IMR-90 (cell line): ENCODE measurements around the gene PLXNA3. TPM values are rescaled to one million over a fixed set of nuclear protein-coding genes. Genes with fewer than 3 reads are reported as not detected.
"Not testable (repeated sequence)": the region's sequence is repeated elsewhere in the genome, so short reads cannot be mapped to it uniquely, and the experiment has no call there.

Experiments
- ATAC-seq: fragments of 200-7000 bp; cut with Tn5 transposase; 2 replicates; pipeline ENCODE4 v1.9.1; 2020; ENCODE audit warnings: low read depth, mild to moderate bottlenecking, moderate library complexity
- BruUV-seq: library from RNA; stranded (reverse); fragments of 400-500 nt; replicated peaks from 2 replicates; lab custom pipeline; 2021; lab: Mats Ljungman, UMichigan
- CTCF ChIA-PET: fragments of 300-600 bp; formaldehyde crosslinking; extraction: SDS; loops from one replicate; lab custom pipeline; 2021; ENCODE audit warnings: antibody characterized with exemption; lab: Yijun Ruan, JAX
- POLR2A ChIA-PET: fragments of 300-600 bp; sonication (Branson Sonifier 250); formaldehyde crosslinking; loops from one replicate; lab custom pipeline; 2022; ENCODE audit warnings: antibody characterized with exemption; ENCODE audit not compliant: unreplicated experiment; lab: Charles Lee
- DNase-seq: peaks from one replicate; pipeline ENCODE4 v3.0.0; 2013
- H2AFZ ChIP-seq: replicated peaks from 2 replicates; pipeline ENCODE3; 2013; ENCODE audit warnings: low read length, mild to moderate bottlenecking; ENCODE audit not compliant: poor library complexity
- H2AK5ac ChIP-seq: 2 replicates; pipeline ENCODE4 v1.6.1; 2013; ENCODE audit warnings: low read depth, low read length, inconsistent platforms
- H2AK9ac ChIP-seq: replicated peaks from 2 replicates; pipeline ENCODE3; 2013; ENCODE audit warnings: mild to moderate bottlenecking, low read depth, low read length, moderate library complexity; ENCODE audit not compliant: poor library complexity
- H2BK120ac ChIP-seq: 2 replicates; pipeline ENCODE4 v1.6.1; 2013; ENCODE audit warnings: low read depth, low read length, inconsistent platforms
- H2BK15ac ChIP-seq: 3 replicates; pipeline ENCODE4 v1.6.1; 2013; ENCODE audit warnings: low read depth, low read length, inconsistent platforms
- H2BK20ac ChIP-seq: 2 replicates; pipeline ENCODE4 v1.6.1; 2013; ENCODE audit warnings: low read depth, mild to moderate bottlenecking, inconsistent platforms, low read length, moderate library complexity
- H2BK5ac ChIP-seq: 2 replicates; pipeline ENCODE4 v1.6.1; 2013; ENCODE audit warnings: mild to moderate bottlenecking, low read depth, low read length, inconsistent platforms; ENCODE audit not compliant: poor library complexity, severe bottlenecking
- H3K14ac ChIP-seq: replicated peaks from 2 replicates; pipeline ENCODE4 v1.6.1; 2013; ENCODE audit warnings: low read depth, low read length, inconsistent platforms
- H3K18ac ChIP-seq: 2 replicates; pipeline ENCODE4 v1.6.1; 2013; ENCODE audit warnings: low read depth, low read length, control low read depth
- H3K23ac ChIP-seq: 2 replicates; pipeline ENCODE4 v1.6.1; 2013; ENCODE audit warnings: low read depth, low read length, inconsistent platforms
- H3K27ac ChIP-seq: 2 replicates; pipeline ENCODE4 v1.5.1; 2013; ENCODE audit warnings: mild to moderate bottlenecking, control low read depth, low read length; ENCODE audit not compliant: insufficient read depth
- H3K27me3 ChIP-seq: 2 replicates; pipeline ENCODE4 v1.6.1; 2013; ENCODE audit warnings: low read length; ENCODE audit not compliant: control insufficient read depth, insufficient read depth
- H3K36me3 ChIP-seq: 2 replicates; pipeline ENCODE4 v1.6.1; 2013; ENCODE audit warnings: low read length, mixed read lengths; ENCODE audit not compliant: control insufficient read depth, insufficient read depth
- H3K4ac ChIP-seq: 2 replicates; pipeline ENCODE4 v1.6.1; 2013; ENCODE audit warnings: low read depth, low read length, inconsistent platforms
- H3K4me1 ChIP-seq: 2 replicates; pipeline ENCODE4 v1.6.1; 2013; ENCODE audit warnings: low read length, mixed read lengths; ENCODE audit not compliant: control insufficient read depth, insufficient read depth
- H3K4me2 ChIP-seq: 2 replicates; pipeline ENCODE4 v1.6.1; 2013; ENCODE audit warnings: low read depth, mild to moderate bottlenecking, control low read depth, low read length, moderate library complexity
- H3K4me3 ChIP-seq: 2 replicates; pipeline ENCODE4 v1.5.1; 2013; ENCODE audit warnings: low read depth, mild to moderate bottlenecking, control low read depth, low read length, moderate library complexity; ENCODE audit not compliant: insufficient read depth
- H3K56ac ChIP-seq: 2 replicates; pipeline ENCODE4 v1.6.1; 2013; ENCODE audit warnings: low read length, inconsistent platforms; ENCODE audit not compliant: insufficient read depth; ENCODE audit errors: extremely low read depth
- H3K79me1 ChIP-seq, 2 experiments: 2 replicates each; pipeline ENCODE4 v1.6.1; 2013; ENCODE audit warnings: low read length in 2 of 2, inconsistent platforms in 1 of 2, low read depth in 1 of 2
- H3K9ac ChIP-seq: 2 replicates; pipeline ENCODE4 v1.6.1; 2013; ENCODE audit warnings: low read depth, low read length, control low read depth
- H3K9me1 ChIP-seq: 2 replicates; pipeline ENCODE4 v1.6.1; 2013; ENCODE audit warnings: low read length, inconsistent platforms; ENCODE audit not compliant: insufficient read depth
- H3K9me3 ChIP-seq: 2 replicates; pipeline ENCODE4 v1.6.1; 2013; ENCODE audit warnings: low read length; ENCODE audit not compliant: control insufficient read depth, insufficient read depth
- H4K20me1 ChIP-seq: 2 replicates; pipeline ENCODE4 v1.6.1; 2013; ENCODE audit warnings: low read length, inconsistent platforms; ENCODE audit not compliant: insufficient read depth
- H4K5ac ChIP-seq: 2 replicates; pipeline ENCODE4 v1.6.1; 2013; ENCODE audit warnings: mild to moderate bottlenecking, low read depth, low read length, control low read depth
- H4K8ac ChIP-seq, 2 experiments: 2 replicates each; pipeline ENCODE4 v1.6.1; 2013; ENCODE audit warnings: low read depth in 2 of 2, low read length in 2 of 2, control low read depth in 1 of 2, inconsistent platforms in 1 of 2
- H4K91ac ChIP-seq: 2 replicates; pipeline ENCODE4 v1.6.1; 2013; ENCODE audit warnings: low read depth, low read length, inconsistent platforms; ENCODE audit not compliant: insufficient read depth
- WGBS, 2 experiments: methylation state at CpG; one replicate each; pipeline versions ENCODE4 v1.1.5 to v1.1.7; 2013; ENCODE audit warnings: missing lambda C conversion rate in 2 of 2; ENCODE audit not compliant: insufficient read length in 1 of 2; ENCODE audit errors: extremely low coverage in 2 of 2; 5-methylcytosine and 5-hydroxymethylcytosine counted together
- dilution Hi-C: fragments of 300-500 bp; cut with HindIII; formaldehyde crosslinking; loops from one replicate; pipeline ENCODE4 v1.14.3; 2018; ENCODE audit warnings: low sequenced_read_pairs; ENCODE audit not compliant: unreplicated experiment
- in situ Hi-C: fragments of 300-500 bp; cut with MboI; formaldehyde crosslinking; loops from 3 replicates; pipeline ENCODE4 v1.14.3; 2019; ENCODE audit warnings: low sequenced_read_pairs, inconsistent platforms, mixed read lengths
- intact Hi-C: fragments of 100-400 bp; cut with micrococcal nuclease; formaldehyde crosslinking; loops from 2 replicates; pipeline ENCODE4 v1.10.0; 2022
- polyA plus RNA-seq, 3 experiments: library from polyadenylated mRNA; depleted of rRNA; stranded (reverse); fragments of >200 nt; gene quantifications; 2 replicates each; pipeline ENCODE4 v1.2.3, GENCODE V29; 2012; ENCODE audit warnings: low replicate concordance in 1 of 3
- total RNA-seq: library from RNA; depleted of rRNA; stranded (reverse); fragments of >200 nt; gene quantifications from 2 replicates; pipeline ENCODE4 v1.2.3, GENCODE V29; 2012

Gene PLXNA3
- total and polyA plus RNA-seq, 2 of the 4 experiments (the other 2 are of a cell fraction): 4.3 to 111 TPM

DNA sequence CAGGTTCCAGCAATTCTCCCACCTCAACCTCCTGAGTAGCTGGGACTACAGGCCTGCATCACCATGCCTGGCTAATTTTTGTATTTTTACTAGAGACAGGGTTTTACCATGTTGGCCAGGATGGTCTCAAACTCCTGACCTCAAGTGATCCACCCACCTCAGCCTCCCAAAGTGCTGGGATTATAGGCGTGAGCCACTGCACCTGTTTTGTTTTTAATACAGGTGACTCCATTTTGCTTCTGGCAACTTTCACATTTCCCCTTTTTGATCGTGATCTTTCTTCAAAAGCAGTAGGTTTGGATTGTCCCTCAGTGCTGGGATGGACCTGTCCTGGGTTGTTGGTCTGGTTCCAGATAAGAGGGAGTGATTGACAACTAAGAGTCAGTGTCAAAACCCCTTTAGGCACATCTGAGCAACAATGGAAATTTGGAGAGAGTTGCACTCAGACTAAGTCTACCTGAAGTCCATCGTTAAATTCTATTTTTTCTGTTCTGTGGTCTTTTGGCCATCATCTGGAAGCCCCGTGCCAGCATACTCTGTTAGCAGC, 38.6 kb downstream of the PLXNA3 start:
- dilution Hi-C loops: not testable (repeated sequence)

DNA sequence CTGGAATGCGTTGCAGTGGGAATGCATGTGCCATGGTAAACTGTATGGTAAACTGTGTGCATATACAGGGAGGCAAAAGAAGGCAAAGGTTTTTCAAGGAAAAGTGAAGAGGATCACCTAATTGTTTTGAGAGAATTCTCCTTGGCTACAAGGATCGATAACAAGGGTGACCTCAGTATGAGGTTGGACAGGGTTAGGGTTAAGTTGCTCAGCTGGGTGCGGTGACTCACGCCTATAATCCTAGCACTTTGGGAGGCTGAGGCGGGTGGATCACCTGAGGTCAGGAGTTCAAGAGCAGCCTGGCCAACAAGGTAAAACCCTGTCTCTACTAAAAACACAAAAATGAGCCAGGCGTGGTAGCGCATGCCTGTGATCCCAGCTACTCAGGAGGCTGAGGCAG, 43.3 kb downstream of the PLXNA3 start:
- H3K4me3 ChIP-seq, H3K14ac ChIP-seq, H3K23ac ChIP-seq, H2BK20ac ChIP-seq, H4K5ac ChIP-seq, H2AFZ ChIP-seq, DNase-seq, H3K36me3 ChIP-seq, H3K9ac ChIP-seq, H3K79me1 ChIP-seq, H3K4me2 ChIP-seq, H2BK15ac ChIP-seq, H3K18ac ChIP-seq, H2AK9ac ChIP-seq, H3K27me3 ChIP-seq, H3K4ac ChIP-seq, H3K9me1 ChIP-seq, H3K27ac ChIP-seq, H4K20me1 ChIP-seq, H2BK120ac ChIP-seq, H3K9me3 ChIP-seq, intact Hi-C loops, H3K56ac ChIP-seq, H3K4me1 ChIP-seq, in situ Hi-C loops, H2BK5ac ChIP-seq, ATAC-seq, H4K91ac ChIP-seq, BruUV-seq, dilution Hi-C loops, H2AK5ac ChIP-seq, CTCF ChIA-PET, H4K8ac ChIP-seq, POLR2A ChIA-PET: not testable (repeated sequence)
- 100% methylated on average over 1 of the region's 7 CpGs; no CpG with 5 or more reads in 1 of the 2 experiments for WGBS, 2 experiments

More for the DNA sequence above, 38.6 kb downstream of the PLXNA3 start:
- H3K4me2 ChIP-seq, H2BK120ac ChIP-seq, H3K4me1 ChIP-seq, DNase-seq, H4K5ac ChIP-seq, H2BK5ac ChIP-seq, H3K9ac ChIP-seq, H3K14ac ChIP-seq, H3K56ac ChIP-seq, H4K91ac ChIP-seq, H3K36me3 ChIP-seq, H2AK5ac ChIP-seq, H3K79me1 ChIP-seq, ATAC-seq, intact Hi-C loops, H4K8ac ChIP-seq, CTCF ChIA-PET, H3K23ac ChIP-seq, H3K18ac ChIP-seq, H3K4me3 ChIP-seq, H2AFZ ChIP-seq, H2BK15ac ChIP-seq, H3K9me3 ChIP-seq, H2BK20ac ChIP-seq, BruUV-seq, H3K4ac ChIP-seq, H2AK9ac ChIP-seq, H3K9me1 ChIP-seq, H4K20me1 ChIP-seq, in situ Hi-C loops, H3K27ac ChIP-seq, H3K27me3 ChIP-seq: not testable (repeated sequence)
- POLR2A ChIA-PET: interaction anchor here (0.6 kb wide), 1 partner anchor 20 kb away, joined by 3 read pairs; the partner anchor contains the start of gene FAM3A
- WGBS, 2 experiments: no CpG with 5 or more reads among the region's 4 CpGs
